Mesodermal cell (in vitro differentiated cells): ENCODE measurements around the gene COLGALT1. TPM values are rescaled to one million over a fixed set of nuclear protein-coding genes. Genes with fewer than 3 reads are reported as not detected.
"Not testable (repeated sequence)": the region's sequence is repeated elsewhere in the genome, so short reads cannot be mapped to it uniquely, and the experiment has no call there.

ENCODE experiments used
- H3K27ac ChIP-seq: 2 replicates; pipeline ENCODE4 v1.7.0; 2013; ENCODE audit warnings: mild to moderate bottlenecking, low read depth, low read length, moderate library complexity; ENCODE audit not compliant: severe bottlenecking
- H3K36me3 ChIP-seq: 2 replicates; pipeline ENCODE4 v1.7.1; 2013; ENCODE audit warnings: mild to moderate bottlenecking, low read length, moderate library complexity; ENCODE audit not compliant: control insufficient read depth, insufficient read depth
- H3K4me1 ChIP-seq: one replicate; pipeline ENCODE4 v1.7.1; 2013; ENCODE audit warnings: mild to moderate bottlenecking, low read length; ENCODE audit not compliant: insufficient read depth, control insufficient read depth, poor library complexity, severe bottlenecking
- H3K4me3 ChIP-seq: 2 replicates; pipeline ENCODE4 v1.7.0; 2013; ENCODE audit warnings: low read length, control low read depth, mild to moderate bottlenecking; ENCODE audit not compliant: insufficient read depth, poor library complexity, severe bottlenecking; ENCODE audit errors: extremely low read depth
- H3K9me3 ChIP-seq: 2 replicates; pipeline ENCODE4 v1.7.1; 2013; ENCODE audit warnings: mild to moderate bottlenecking, low read length, moderate library complexity; ENCODE audit not compliant: control insufficient read depth
- WGBS, 2 experiments: methylation state at CpG; one replicate each; pipeline ENCODE4 v1.1.5; 2013; ENCODE audit warnings: missing lambda C conversion rate in 2 of 2; ENCODE audit not compliant: insufficient coverage in 2 of 2; 5-methylcytosine and 5-hydroxymethylcytosine counted together
- polyA plus RNA-seq, 2 experiments: library from polyadenylated mRNA; stranded (reverse); fragments of 50-300 nt; gene quantifications; one replicate each; pipeline ENCODE4 v1.2.3, GENCODE V29; 2013

COLGALT1 gene
- 109 TPM for polyA plus RNA-seq (2013, experiment 1 of 2)
- 89.5 TPM for polyA plus RNA-seq (2013, experiment 2 of 2)

- Histone ChIP-seq H3K4me1 (peaks cover 7% of the 10 kb centered on the region), H3K27ac (no peak within 1 kb of the TSS), H3K4me3 (peak within 1 kb of the TSS; percentile 72), H3K36me3 (peaks cover 25% of the 10 kb centered on the region), H3K9me3 (no peaks in the 10 kb centered on the region)
- WGBS, 2 experiments: 0 to 1% methylated on average over 62 to 64 of the region's 64 CpGs
Observed at GRCh38 chr19:17555480-17555928, at the start of gene COLGALT1. COLGALT1 (plus strand) TSS chr19:17555649; CDS start chr19:17555714, 65 bp downstream.

- Histone ChIP-seq H3K27ac (no peak overlapping the region), H3K9me3 (no peaks in the 10 kb centered on the region), H3K4me3 (no peak overlapping the region), H3K36me3 (peaks cover 12% of the 10 kb centered on the region), H3K4me1 (peaks cover 6% of the 10 kb centered on the region)
- WGBS, 2 experiments: 89 to 90% methylated on average over 8 to 9 of the region's 9 CpGs
Observed at GRCh38 chr19:17506745-17507144, 48.7 kb upstream of the COLGALT1 start.

- H3K4me1 ChIP-seq: not testable (repeated sequence)
- WGBS, 2 experiments: 93 to 100% methylated on average over 3 of the region's 3 CpGs
- peak overlapping the region; percentile 97 for H3K27ac ChIP-seq
Observed at GRCh38 chr19:17508558-17508933, 46.9 kb upstream of the COLGALT1 start.

GRCh38 chr19:17510220-17510993 is 45.0 kb upstream of the COLGALT1 start:
- Histone ChIP-seq H3K9me3 (no peaks in the 10 kb centered on the region), H3K27ac (peak overlapping the region; percentile 94), H3K36me3 (peaks cover 22% of the 10 kb centered on the region), H3K4me3 (peak overlapping the region; percentile 76), H3K4me1 (peaks cover 6% of the 10 kb centered on the region)
- WGBS, 2 experiments: 78 to 87% methylated on average over 6 to 10 of the region's 13 CpGs

More at GRCh38 chr19:17508558-17508933, 46.9 kb upstream of the COLGALT1 start:
- H3K9me3 ChIP-seq, H3K4me3 ChIP-seq: not testable (repeated sequence)
- peaks cover 18% of the 10 kb centered on the region for H3K36me3 ChIP-seq

GRCh38 chr19:17511724-17512573 is 43.5 kb upstream of the COLGALT1 start:
- H3K27ac ChIP-seq: peak overlapping the region; percentile 94
- peaks cover 37% of the 10 kb centered on the region for H3K36me3 ChIP-seq
- peaks cover 5% of the 10 kb centered on the region for H3K9me3 ChIP-seq
- WGBS, 2 experiments: 3 to 4% methylated on average over 72 to 78 of the region's 82 CpGs
- peaks cover 6% of the 10 kb centered on the region for H3K4me1 ChIP-seq
- H3K4me3 ChIP-seq: peak overlapping the region; percentile 76

- Histone ChIP-seq H3K4me1 (peaks cover 6% of the 10 kb centered on the region), H3K9me3 (peaks cover 11% of the 10 kb centered on the region), H3K36me3 (peaks cover 40% of the 10 kb centered on the region), H3K4me3 (peak overlapping the region; percentile 76), H3K27ac (peak overlapping the region; percentile 94)
- WGBS, 2 experiments: 78 to 82% methylated on average over 6 to 9 of the region's 9 CpGs
Observed at GRCh38 chr19:17512574-17512939, 42.9 kb upstream of the COLGALT1 start.

GRCh38 chr19:17515408-17516149 is 39.9 kb upstream of the COLGALT1 start:
- peaks cover 15% of the 10 kb centered on the region for H3K9me3 ChIP-seq
- H3K36me3 ChIP-seq: peaks cover 53% of the 10 kb centered on the region
- 94 to 96% methylated on average over 10 to 15 of the region's 15 CpGs for WGBS, 2 experiments
- H3K4me3 ChIP-seq: no peak overlapping the region
- H3K27ac ChIP-seq: no peak overlapping the region
- H3K4me1 ChIP-seq: no peaks in the 10 kb centered on the region

- Histone ChIP-seq H3K27ac (no peak overlapping the region), H3K4me3 (no peak overlapping the region), H3K9me3 (peaks cover 15% of the 10 kb centered on the region), H3K36me3 (peaks cover 61% of the 10 kb centered on the region), H3K4me1 (no peaks in the 10 kb centered on the region)
- no CpG with 5 or more reads among the region's 1 CpG for WGBS, 2 experiments
Observed at GRCh38 chr19:17517898-17518297, 37.6 kb upstream of the COLGALT1 start.

GRCh38 chr19:17518654-17519053 is 36.8 kb upstream of the COLGALT1 start:
- Histone ChIP-seq H3K36me3 (peaks cover 57% of the 10 kb centered on the region), H3K9me3 (peaks cover 15% of the 10 kb centered on the region)
- H3K27ac ChIP-seq, H3K4me1 ChIP-seq, H3K4me3 ChIP-seq: not testable (repeated sequence)
- 100% methylated on average over 1 to 5 of the region's 8 CpGs for WGBS, 2 experiments

- 93 to 99% methylated on average over 9 of the region's 9 CpGs for WGBS, 2 experiments
- Histone ChIP-seq H3K4me1 (no peaks in the 10 kb centered on the region), H3K4me3 (no peak overlapping the region), H3K27ac (no peak overlapping the region), H3K9me3 (peaks cover 15% of the 10 kb centered on the region), H3K36me3 (peaks cover 53% of the 10 kb centered on the region)
Observed at GRCh38 chr19:17519967-17520366, 35.5 kb upstream of the COLGALT1 start.
